HFFc6 (cell line): Measurements from ENCODE around the gene SOCS7. TPM values are rescaled to one million over a fixed set of nuclear protein-coding genes. Genes with fewer than 3 reads are reported as not detected.
A peak's percentile ranks its signal among the peaks of the same experiment; 100 is the strongest.

Experiments used
- DNase-seq: peaks from one replicate; pipeline ENCODE4 v3.0.0-alpha.2; 2018
- H3K27ac Mint-ChIP-seq: 2 replicates; pipeline ENCODE4 v1.8.0; 2020; ENCODE audit warnings: mild to moderate bottlenecking, mixed read lengths
- H3K27me3 Mint-ChIP-seq: 2 replicates; pipeline ENCODE4 v1.8.0; 2021; ENCODE audit warnings: mild to moderate bottlenecking, moderate library complexity, mixed read lengths; ENCODE audit not compliant: insufficient read depth
- H3K36me3 Mint-ChIP-seq: 2 replicates; pipeline ENCODE4 v1.8.0; 2021; ENCODE audit warnings: low read depth, mixed read lengths
- H3K4me1 Mint-ChIP-seq: 2 replicates; pipeline ENCODE4 v1.8.0; 2020; ENCODE audit warnings: low read depth, mixed read lengths
- H3K4me3 Mint-ChIP-seq: 2 replicates; pipeline ENCODE4 v1.8.0; 2020; ENCODE audit warnings: mild to moderate bottlenecking, moderate library complexity, mixed read lengths
- H3K9me3 Mint-ChIP-seq: 2 replicates; pipeline ENCODE4 v1.8.0; 2020; ENCODE audit warnings: mild to moderate bottlenecking, mixed read lengths
- total RNA-seq, 6 experiments: library from RNA; stranded (reverse); fragmentation: NEBNext Ultra II Directional; extraction: Animal tissue kit (Norgen Biotek cat#: 25700); gene quantifications; 2 replicates in 1 of 6; 3 replicates in 5 of 6; pipeline ENCODE4 v1.2.3, GENCODE V29; 2021
- TF ChIP-seq, protein P1 (sequence below): fragments of 200-600 bp; sonication (generic); IDR thresholded peaks from 2 replicates; pipeline ENCODE4 v1.5.0; 2021; ENCODE audit warnings: antibody characterized with exemption, mild to moderate bottlenecking

Gene SOCS7
- total RNA-seq, 6 experiments from 2014 or later, result 9.7 to 13.8 (median 11.1) TPM

DNA sequence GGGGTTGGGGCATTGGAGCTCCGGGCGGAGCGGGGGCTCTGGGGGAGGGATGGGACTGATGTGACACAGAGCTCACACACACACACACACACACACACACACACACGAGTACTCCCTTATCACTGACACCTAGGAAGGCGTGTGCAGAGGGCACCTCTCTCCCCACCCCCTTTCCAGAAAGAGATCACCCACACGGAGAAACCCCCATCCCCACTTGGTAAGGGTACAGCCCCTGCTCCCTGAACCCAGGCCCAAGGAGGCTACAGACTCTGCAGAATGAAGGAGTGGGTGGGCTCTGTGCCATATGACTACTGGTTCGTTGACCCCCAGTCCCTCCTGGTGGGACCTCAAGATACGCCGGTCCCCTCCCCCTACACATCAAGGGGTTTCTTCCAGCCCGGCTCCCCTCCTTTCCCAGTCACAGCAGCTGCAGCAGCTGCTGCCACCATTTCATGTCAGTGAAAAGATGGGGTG lies 67.9 kb downstream of the SOCS7 start:
- H3K4me3 Mint-ChIP-seq, result no peak overlapping the region
- H3K4me1 Mint-ChIP-seq, result peaks cover 26% of the 10 kb centered on the region
- no peaks in the 10 kb centered on the region for H3K9me3 Mint-ChIP-seq
- no peaks in the 10 kb centered on the region for H3K36me3 Mint-ChIP-seq
- H3K27me3 Mint-ChIP-seq, result peaks cover 17% of the 10 kb centered on the region
- TF ChIP-seq, protein P1, sequence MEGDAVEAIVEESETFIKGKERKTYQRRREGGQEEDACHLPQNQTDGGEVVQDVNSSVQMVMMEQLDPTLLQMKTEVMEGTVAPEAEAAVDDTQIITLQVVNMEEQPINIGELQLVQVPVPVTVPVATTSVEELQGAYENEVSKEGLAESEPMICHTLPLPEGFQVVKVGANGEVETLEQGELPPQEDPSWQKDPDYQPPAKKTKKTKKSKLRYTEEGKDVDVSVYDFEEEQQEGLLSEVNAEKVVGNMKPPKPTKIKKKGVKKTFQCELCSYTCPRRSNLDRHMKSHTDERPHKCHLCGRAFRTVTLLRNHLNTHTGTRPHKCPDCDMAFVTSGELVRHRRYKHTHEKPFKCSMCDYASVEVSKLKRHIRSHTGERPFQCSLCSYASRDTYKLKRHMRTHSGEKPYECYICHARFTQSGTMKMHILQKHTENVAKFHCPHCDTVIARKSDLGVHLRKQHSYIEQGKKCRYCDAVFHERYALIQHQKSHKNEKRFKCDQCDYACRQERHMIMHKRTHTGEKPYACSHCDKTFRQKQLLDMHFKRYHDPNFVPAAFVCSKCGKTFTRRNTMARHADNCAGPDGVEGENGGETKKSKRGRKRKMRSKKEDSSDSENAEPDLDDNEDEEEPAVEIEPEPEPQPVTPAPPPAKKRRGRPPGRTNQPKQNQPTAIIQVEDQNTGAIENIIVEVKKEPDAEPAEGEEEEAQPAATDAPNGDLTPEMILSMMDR, result no peak
- no peak for DNase-seq
- H3K27ac Mint-ChIP-seq, result no peak overlapping the region

DNA sequence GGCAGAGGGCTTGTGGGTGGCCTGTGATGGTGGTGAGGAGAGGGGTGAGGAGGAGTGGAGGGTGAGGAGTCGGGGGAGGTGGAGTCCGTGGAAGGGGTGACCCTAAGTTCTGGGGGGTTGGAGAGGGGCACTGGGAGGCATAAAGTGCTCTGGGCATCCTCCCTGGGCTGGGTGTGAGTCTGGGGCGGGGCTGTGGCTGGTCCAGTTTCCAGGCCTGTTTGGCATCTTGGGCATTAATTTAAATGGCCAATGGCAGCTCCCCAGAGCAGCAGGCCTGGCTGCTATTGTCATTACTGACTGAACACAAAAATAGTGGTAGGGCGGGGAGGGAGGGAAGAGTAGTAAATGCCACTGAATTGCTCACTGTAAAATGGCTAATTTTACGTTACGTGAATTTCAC lies 68.9 kb downstream of the SOCS7 start:
- Mint-ChIP-seq H3K4me1 (peaks cover 22% of the 10 kb centered on the region), H3K27me3 (peaks cover 17% of the 10 kb centered on the region), H3K9me3 (no peaks in the 10 kb centered on the region), H3K27ac (no peak overlapping the region), H3K36me3 (no peaks in the 10 kb centered on the region), H3K4me3 (no peak overlapping the region)
- no peak for DNase-seq
- TF ChIP-seq, protein P1, result no peak

DNA sequence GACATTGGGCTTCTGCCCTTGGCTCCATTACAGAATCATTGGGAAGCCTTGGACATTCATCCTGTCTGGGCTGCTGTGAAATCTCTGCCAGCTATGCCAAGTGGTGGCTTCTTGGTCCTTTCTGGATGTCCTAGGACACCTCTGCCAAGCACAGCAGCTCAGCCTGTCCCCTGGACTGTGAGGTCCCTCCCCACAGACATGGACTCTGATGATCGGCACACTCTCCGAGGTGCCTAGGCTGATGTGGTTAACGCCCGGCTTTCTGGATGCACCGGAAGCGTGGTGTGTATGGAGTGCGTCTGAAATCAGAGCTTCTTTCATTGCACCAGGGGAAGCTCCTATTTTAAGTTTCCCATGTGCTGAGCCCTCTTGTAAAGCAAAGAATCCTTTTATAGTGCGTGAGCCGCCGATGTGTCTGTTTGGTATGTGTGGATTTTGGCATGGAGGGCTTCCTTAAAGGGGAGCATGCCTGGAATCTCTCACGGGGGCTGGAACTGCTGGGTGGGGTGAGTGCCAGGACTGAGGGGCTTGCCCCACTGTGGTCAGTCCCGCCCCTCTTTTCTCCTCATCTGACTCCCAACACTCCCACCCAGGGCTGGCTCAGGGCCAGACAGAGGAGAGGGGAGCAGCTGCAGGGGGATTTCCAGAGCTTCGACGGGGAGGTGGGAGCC lies 69.7 kb downstream of the SOCS7 start:
- Mint-ChIP-seq H3K27me3 (peaks cover 17% of the 10 kb centered on the region), H3K4me3 (peak overlapping the region; percentile 46; the same call in 1 of the 2 replicates), H3K9me3 (no peaks in the 10 kb centered on the region), H3K27ac (peak overlapping the region; percentile 59; the same call in 1 of the 2 replicates), H3K4me1 (peaks cover 27% of the 10 kb centered on the region), H3K36me3 (no peaks in the 10 kb centered on the region)
- TF ChIP-seq, protein P1, result no peak
- peak; percentile 16 for DNase-seq

DNA sequence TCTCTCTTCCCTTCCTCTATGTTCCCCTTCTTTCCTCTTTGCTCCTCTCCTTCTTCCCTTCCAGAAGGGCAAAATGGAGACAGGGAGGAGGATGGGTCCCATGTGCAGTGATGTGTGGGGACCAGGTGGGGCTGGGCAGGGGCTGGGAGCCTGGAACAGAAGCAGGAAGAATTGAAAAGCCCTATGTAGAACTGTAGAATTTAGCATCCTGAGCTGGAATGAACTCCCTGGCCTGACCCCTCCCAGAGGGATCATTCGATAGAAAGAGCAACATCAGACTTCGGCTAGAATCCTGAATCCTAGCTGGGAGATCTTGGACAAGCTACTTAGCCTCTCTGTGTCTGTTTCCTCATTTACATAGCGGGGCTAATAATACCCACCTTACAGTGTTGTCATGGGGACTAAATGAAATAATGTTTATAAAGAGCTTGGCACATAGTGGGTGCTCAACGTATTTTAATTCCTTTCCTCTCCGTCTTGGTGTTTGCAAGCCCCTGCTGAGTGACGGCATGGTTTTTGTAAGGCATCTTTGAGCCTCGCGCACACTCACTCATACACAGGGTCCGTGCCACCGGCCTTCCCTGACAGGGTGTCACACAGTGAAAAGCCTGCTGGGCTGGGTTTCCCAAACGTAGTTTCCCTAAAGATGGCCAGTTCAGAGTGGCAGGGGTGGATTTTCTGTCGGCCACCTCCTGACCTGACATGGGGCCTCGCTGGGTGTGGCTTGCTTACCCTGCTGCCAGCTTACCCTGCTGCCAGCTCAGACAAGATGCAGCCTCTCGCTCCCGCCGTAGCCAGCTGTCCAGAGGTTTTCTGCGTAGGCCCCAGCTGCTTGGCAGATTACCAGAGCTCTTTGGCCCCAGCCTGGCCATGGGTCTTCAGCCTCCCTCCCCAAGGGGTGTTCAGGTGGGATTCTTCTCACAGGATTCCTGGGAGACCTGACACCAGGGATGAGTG lies 70.5 kb downstream of the SOCS7 start:
- DNase-seq, result no peak
- H3K9me3 Mint-ChIP-seq, result no peaks in the 10 kb centered on the region
- H3K4me1 Mint-ChIP-seq, result peaks cover 33% of the 10 kb centered on the region
- no peak overlapping the region for H3K27ac Mint-ChIP-seq
- H3K36me3 Mint-ChIP-seq, result no peaks in the 10 kb centered on the region
- peaks cover 17% of the 10 kb centered on the region for H3K27me3 Mint-ChIP-seq
- TF ChIP-seq, protein P1, result no peak
- H3K4me3 Mint-ChIP-seq, result no peak overlapping the region

DNA sequence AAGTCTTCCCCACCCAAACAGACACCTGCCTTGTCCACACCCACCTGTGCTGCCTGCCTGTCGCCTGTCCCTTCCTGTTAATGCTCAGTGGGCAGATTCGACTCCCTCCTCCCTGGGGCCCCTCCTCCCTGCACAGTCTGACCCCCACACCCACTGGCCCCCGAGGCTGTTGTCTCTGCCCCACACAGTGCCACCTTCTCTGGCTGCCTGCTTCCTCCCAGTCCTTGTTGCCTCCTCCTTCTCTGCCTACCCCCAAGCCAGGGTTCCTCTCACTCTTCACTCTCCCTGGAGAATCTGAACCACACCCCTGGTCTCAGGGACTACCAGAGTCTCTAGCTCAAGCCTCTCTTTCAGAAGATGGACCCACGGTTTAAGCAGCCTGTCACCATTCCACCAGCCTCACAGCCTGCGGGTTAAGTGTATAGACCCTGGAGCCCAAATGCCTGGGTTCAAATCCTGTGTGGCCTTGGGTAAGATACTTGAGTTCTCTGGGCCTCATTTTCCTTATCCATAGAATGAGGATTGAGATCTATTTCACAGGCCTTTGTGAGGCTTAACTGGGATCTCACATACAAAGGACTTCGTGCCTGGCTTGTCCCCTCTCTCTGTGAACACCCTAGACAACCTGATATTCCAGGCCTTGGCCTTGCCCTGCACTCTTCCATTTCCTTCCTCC lies 72.8 kb downstream of the SOCS7 start:
- Mint-ChIP-seq H3K27me3 (peaks cover 4% of the 10 kb centered on the region), H3K4me1 (peaks cover 42% of the 10 kb centered on the region), H3K27ac (no peak overlapping the region), H3K4me3 (no peak overlapping the region), H3K36me3 (no peaks in the 10 kb centered on the region), H3K9me3 (no peaks in the 10 kb centered on the region)
- TF ChIP-seq, protein P1, result no peak
- DNase-seq, result no peak
